GM21825 (cell line): ENCODE measurements around the gene GDI1.

Experiments
- ATAC-seq: cut with Tn5 transposase; IDR thresholded peaks from one replicate; pipeline ENCODE4 v1.9.1; 2021; ENCODE audit warnings: mild to moderate bottlenecking, moderate library complexity; ENCODE audit not compliant: unreplicated experiment

GDI1 gene

GRCh38 chrX:154458954-154459778 is 22.2 kb downstream of the GDI1 start:
- no peak for ATAC-seq

- no peak for ATAC-seq
Observed at GRCh38 chrX:154459832-154460231, 22.9 kb downstream of the GDI1 start.

GRCh38 chrX:154460326-154460725 is 23.4 kb downstream of the GDI1 start:
- ATAC-seq: no peak

- no peak for ATAC-seq
Observed at GRCh38 chrX:154462396-154462795, 25.4 kb downstream of the GDI1 start.

GRCh38 chrX:154463611-154464220 is 26.8 kb downstream of the GDI1 start:
- ATAC-seq: no peak

GRCh38 chrX:154464806-154465365 is 27.9 kb downstream of the GDI1 start:
- ATAC-seq: no peak

- ATAC-seq: no peak
Observed at GRCh38 chrX:154465601-154466000, 28.6 kb downstream of the GDI1 start.

- no peak for ATAC-seq
Observed at GRCh38 chrX:154466036-154466435, 29.1 kb downstream of the GDI1 start.

- ATAC-seq: no peak
Observed at GRCh38 chrX:154466907-154467306, 30.0 kb downstream of the GDI1 start.

- ATAC-seq: no peak
Observed at GRCh38 chrX:154467556-154467955, 30.6 kb downstream of the GDI1 start.

- ATAC-seq: no peak
Observed at GRCh38 chrX:154468217-154468616, 31.3 kb downstream of the GDI1 start.

- no peak for ATAC-seq
Observed at GRCh38 chrX:154469114-154469513, 32.2 kb downstream of the GDI1 start.

GRCh38 chrX:154469880-154470279 is 32.9 kb downstream of the GDI1 start:
- no peak for ATAC-seq

GRCh38 chrX:154470434-154470833 is 33.5 kb downstream of the GDI1 start:
- ATAC-seq: no peak

GRCh38 chrX:154470914-154471568 is 34.1 kb downstream of the GDI1 start:
- no peak for ATAC-seq

GRCh38 chrX:154471839-154472684 is 35.1 kb downstream of the GDI1 start:
- ATAC-seq: no peak

GRCh38 chrX:154472685-154473632 is 36.0 kb downstream of the GDI1 start:
- no peak for ATAC-seq

- no peak for ATAC-seq
Observed at GRCh38 chrX:154473683-154474082, 36.7 kb downstream of the GDI1 start.

- ATAC-seq: no peak
Observed at GRCh38 chrX:154476821-154477220, 39.9 kb downstream of the GDI1 start.
